HCT116 (cell line): ENCODE measurements around the gene MAP3K9. TPM values are rescaled to one million over a fixed set of nuclear protein-coding genes. Genes with fewer than 3 reads are reported as not detected.

Experiments used
- ATAC-seq: fragments of 200-7000 bp; cut with Tn5 transposase; 2 replicates; pipeline ENCODE4 v1.9.1; 2020; ENCODE audit warnings: mild to moderate bottlenecking, moderate library complexity
- BruUV-seq: library from RNA; stranded (reverse); fragments of 400-500 nt; replicated peaks from 2 replicates; lab custom pipeline; 2021; lab: Mats Ljungman, UMichigan
- CTCF ChIA-PET: fragments of 300-600 bp; sonication (Branson Sonifier 250); formaldehyde crosslinking; loops from one replicate; lab custom pipeline; 2021; ENCODE audit warnings: antibody characterized with exemption; lab: Charles Lee
- POLR2A ChIA-PET: fragments of 300-600, 350-600 bp; sonication (Branson Sonifier 250); formaldehyde crosslinking; loops from one replicate; lab custom pipeline; 2021; ENCODE audit warnings: antibody characterized with exemption; lab: Charles Lee
- RAD21 ChIA-PET, 2 experiments: fragments of 300-600 bp; sonication (Branson Sonifier 250); formaldehyde crosslinking; loops; one replicate each; lab custom pipeline; 2023; ENCODE audit warnings: low total read pairs in 2 of 2; ENCODE audit not compliant: uncharacterized antibody in 2 of 2, unreplicated experiment in 2 of 2, low non-redundant PET in 1 of 2; lab: Charles Lee
- DNase-seq: peaks from one replicate; pipeline ENCODE4 v3.0.0-alpha.2; 2010; ENCODE audit warnings: low read depth, low spot score
- H2AFZ ChIP-seq: fragments of 200-600 bp; shearing (Covaris generic), sonication (generic); 2 replicates; pipeline ENCODE4 v1.6.1; 2017; ENCODE audit warnings: low read depth, mixed run types, mixed read lengths, antibody characterized with exemption, low read length; ENCODE audit not compliant: poor library complexity, severe bottlenecking
- H3K27ac ChIP-seq: 2 replicates; pipeline ENCODE4 v1.5.1; 2012; ENCODE audit warnings: low read depth, low read length
- H3K27me3 ChIP-seq: fragments of 200-600 bp; sonication (generic); 2 replicates; pipeline ENCODE4 v1.6.1; 2016; ENCODE audit warnings: mixed run types, low read length, mixed read lengths; ENCODE audit not compliant: insufficient read depth
- H3K36me3 ChIP-seq, 2 experiments: fragments of 200-500 bp in 1 of 2; fragments of 200-600 bp in 1 of 2; sonication (Bioruptor generic) in 1 of 2; sonication (generic) in 1 of 2; 2 replicates each; pipeline versions ENCODE4 v1.5.1 to v1.6.1; 2014 to 2016; ENCODE audit warnings: low read length in 2 of 2, inconsistent platforms in 1 of 2, mixed read lengths in 1 of 2, mixed run types in 1 of 2; ENCODE audit not compliant: insufficient read depth in 2 of 2, control insufficient read depth in 1 of 2
- H3K4me1 ChIP-seq, 2 experiments: fragments of 200-600 bp in 1 of 2; sonication (generic) in 1 of 2; 2 replicates each; pipeline versions ENCODE4 v1.5.1 to v1.6.1; 2012 to 2017; ENCODE audit warnings: low read length in 2 of 2, inconsistent platforms in 1 of 2, mild to moderate bottlenecking in 1 of 2, mixed read lengths in 1 of 2, mixed run types in 1 of 2, moderate library complexity in 1 of 2; ENCODE audit not compliant: insufficient read depth in 2 of 2, control insufficient read depth in 1 of 2
- H3K4me2 ChIP-seq: fragments of 200-600 bp; sonication (generic); 2 replicates; pipeline ENCODE4 v1.6.1; 2017; ENCODE audit warnings: mixed run types, low read length, mixed read lengths
- H3K4me3 ChIP-seq, 2 experiments: fragments of 200-600 bp in 1 of 2; sonication (generic) in 1 of 2; replicated peaks in 1 of 2; 2 replicates each; pipeline ENCODE4 v1.5.1; 2011 to 2016; ENCODE audit warnings: low read length in 2 of 2, control low read depth in 1 of 2, low read depth in 1 of 2, mild to moderate bottlenecking in 1 of 2, mixed read lengths in 1 of 2, mixed run types in 1 of 2
- H3K79me2 ChIP-seq: fragments of 200-600 bp; sonication (generic); 2 replicates; pipeline ENCODE4 v1.6.1; 2017; ENCODE audit warnings: mild to moderate bottlenecking, mixed run types, low read length, moderate library complexity, mixed read lengths; ENCODE audit not compliant: insufficient read depth
- H3K9ac ChIP-seq: fragments of 200-600 bp; sonication (generic); 2 replicates; pipeline ENCODE4 v1.6.1; 2016; ENCODE audit warnings: low read length, mixed read lengths
- H3K9me2 ChIP-seq: fragments of 200-600 bp; sonication (generic), shearing (Covaris generic); 2 replicates; pipeline ENCODE4 v1.6.1; 2017; ENCODE audit warnings: mixed run types, mild to moderate bottlenecking, moderate library complexity; ENCODE audit not compliant: insufficient read depth
- H3K9me3 ChIP-seq, 2 experiments: fragments of 200-500 bp in 1 of 2; fragments of 200-600 bp in 1 of 2; sonication (Bioruptor generic) in 1 of 2; sonication (generic) in 1 of 2; 2 replicates each; pipeline ENCODE4 v1.6.1; 2014 to 2017; ENCODE audit warnings: low read length in 2 of 2, mixed read lengths in 2 of 2, inconsistent platforms in 1 of 2, low read depth in 1 of 2, mild to moderate bottlenecking in 1 of 2, mixed run types in 1 of 2, moderate library complexity in 1 of 2; ENCODE audit not compliant: control insufficient read depth in 1 of 2, insufficient read depth in 1 of 2
- H4K20me1 ChIP-seq: fragments of 200-600 bp; sonication (generic), shearing (Covaris generic); 2 replicates; pipeline ENCODE4 v1.6.1; 2017; ENCODE audit warnings: mixed run types, mild to moderate bottlenecking, moderate library complexity; ENCODE audit not compliant: insufficient read depth
- CBX3 ChIP-seq: IDR thresholded peaks from 2 replicates; pipeline ENCODE4 v1.6.1; 2012; ENCODE audit warnings: low read depth
- FOSL1 ChIP-seq: IDR thresholded peaks from 2 replicates; pipeline ENCODE4 v1.6.1; 2012; ENCODE audit warnings: low read depth
- JUND ChIP-seq: IDR thresholded peaks from 2 replicates; pipeline ENCODE4 v1.6.1; 2012
- POLR2A ChIP-seq: IDR thresholded peaks from 2 replicates; pipeline ENCODE4 v1.7.0; 2011; ENCODE audit warnings: borderline replicate concordance; ENCODE audit not compliant: insufficient read depth, insufficient read length; ENCODE audit errors: extremely low read depth
- POLR2AphosphoS5 ChIP-seq: IDR thresholded peaks from 2 replicates; pipeline ENCODE4 v1.6.1; 2011; ENCODE audit warnings: mild to moderate bottlenecking, low read depth, low read length, moderate library complexity
- SP1 ChIP-seq: IDR thresholded peaks from 2 replicates; pipeline ENCODE4 v1.6.1; 2012; ENCODE audit warnings: low read depth
- ZNF274 ChIP-seq: fragments of 200-500 bp; sonication (Bioruptor generic); IDR thresholded peaks from 2 replicates; pipeline ENCODE4 v1.6.1; 2014; ENCODE audit warnings: mild to moderate bottlenecking, low read depth, low read length, inconsistent platforms
- intact Hi-C: fragments of 100-400 bp; cut with micrococcal nuclease; formaldehyde crosslinking; loops from 2 replicates; pipeline ENCODE4 v1.10.0; 2022
- total RNA-seq: library from RNA; stranded (reverse); gene quantifications from one replicate; pipeline ENCODE4 v1.2.1, GENCODE V29; 2021; ENCODE audit not compliant: unreplicated experiment

MAP3K9 gene
- total RNA-seq, 1 experiment from 2014 or later = 11.7 TPM

GRCh38 chr14:70828188-70828587 lies 18.9 kb upstream of the MAP3K9 start:
- Histone ChIP-seq H3K27me3 (no peaks in the 10 kb centered on the region), H3K9ac (no peak overlapping the region), H4K20me1 (no peaks in the 10 kb centered on the region), H3K27ac (no peak overlapping the region), H3K9me3 (no peaks in the 10 kb centered on the region), H3K79me2 (no peaks in the 10 kb centered on the region), H3K4me2 (no peak overlapping the region), H3K36me3 (no peaks in the 10 kb centered on the region), H2AFZ (no peak overlapping the region), H3K4me1 (peaks cover under 1 to 1% of the 10 kb centered on the region in 2 experiments; a peak in 2 of 4 replicates), H3K9me2 (no peaks in the 10 kb centered on the region), H3K4me3 (no peak overlapping the region)
- no peak for ATAC-seq
- ChIA-PET POLR2A (interaction anchor here (0.9 kb wide), 1 partner anchor 19 kb away, joined by 5 read pairs; the partner anchor contains the start of gene MAP3K9), CTCF (interaction anchor here (1.7 kb wide), 1 partner anchor 11 kb away, joined by 13 read pairs; no protein-coding TSS in a partner anchor), RAD21 (no interaction called here)
- BruUV-seq = no TSS peak
- DNase-seq = no peak
- TF ChIP-seq ZNF274 (no peak), CBX3 (no peak), POLR2A (no peak), POLR2AphosphoS5 (no peak), JUND (no peak)
- intact Hi-C loops = loop anchor here (10.0 kb wide), 1 partner anchor 927 kb away; no protein-coding TSS in a partner anchor

- ChIA-PET CTCF (interaction anchor here (1.7 kb wide), 1 partner anchor 10 kb away, joined by 13 read pairs; no protein-coding TSS in a partner anchor), RAD21 (no interaction called here), POLR2A (interaction anchor here (0.9 kb wide), 1 partner anchor 19 kb away, joined by 5 read pairs; the partner anchor contains the start of gene MAP3K9)
- no peaks in the 10 kb centered on the region for H3K9me2 ChIP-seq
- no peaks in the 10 kb centered on the region for H3K27me3 ChIP-seq
- peaks cover 5% of the 10 kb centered on the region in 2 experiments; a peak in 2 of 4 replicates for H3K4me1 ChIP-seq
- no peaks in the 10 kb centered on the region for H3K79me2 ChIP-seq
- intact Hi-C loops = loop anchor here (10.0 kb wide), 1 partner anchor 927 kb away; no protein-coding TSS in a partner anchor
- no peaks in the 10 kb centered on the region for H4K20me1 ChIP-seq
- ATAC-seq = no peak
- no peak overlapping the region for H3K27ac ChIP-seq
- DNase-seq = no peak
- H3K9me3 ChIP-seq = no peaks in the 10 kb centered on the region
- H3K36me3 ChIP-seq = no peaks in the 10 kb centered on the region
- no TSS peak for BruUV-seq
- H3K4me3 ChIP-seq = no peak overlapping the region
- no peak for TF ChIP-seq CBX3
- TF ChIP-seq SP1 = no peak
- no peak for TF ChIP-seq FOSL1
- no peak overlapping the region for H3K9ac ChIP-seq
- H3K4me2 ChIP-seq = no peak overlapping the region
- no peak overlapping the region for H2AFZ ChIP-seq
Measured at GRCh38 chr14:70827752-70828151, 18.4 kb upstream of the MAP3K9 start.
